ENCODE data around the gene ERBB2.
"Not testable (repeated sequence)": the region's sequence is repeated elsewhere in the genome, so short reads cannot be mapped to it uniquely, and the experiment has no call there.

ERBB2 gene

DNA sequence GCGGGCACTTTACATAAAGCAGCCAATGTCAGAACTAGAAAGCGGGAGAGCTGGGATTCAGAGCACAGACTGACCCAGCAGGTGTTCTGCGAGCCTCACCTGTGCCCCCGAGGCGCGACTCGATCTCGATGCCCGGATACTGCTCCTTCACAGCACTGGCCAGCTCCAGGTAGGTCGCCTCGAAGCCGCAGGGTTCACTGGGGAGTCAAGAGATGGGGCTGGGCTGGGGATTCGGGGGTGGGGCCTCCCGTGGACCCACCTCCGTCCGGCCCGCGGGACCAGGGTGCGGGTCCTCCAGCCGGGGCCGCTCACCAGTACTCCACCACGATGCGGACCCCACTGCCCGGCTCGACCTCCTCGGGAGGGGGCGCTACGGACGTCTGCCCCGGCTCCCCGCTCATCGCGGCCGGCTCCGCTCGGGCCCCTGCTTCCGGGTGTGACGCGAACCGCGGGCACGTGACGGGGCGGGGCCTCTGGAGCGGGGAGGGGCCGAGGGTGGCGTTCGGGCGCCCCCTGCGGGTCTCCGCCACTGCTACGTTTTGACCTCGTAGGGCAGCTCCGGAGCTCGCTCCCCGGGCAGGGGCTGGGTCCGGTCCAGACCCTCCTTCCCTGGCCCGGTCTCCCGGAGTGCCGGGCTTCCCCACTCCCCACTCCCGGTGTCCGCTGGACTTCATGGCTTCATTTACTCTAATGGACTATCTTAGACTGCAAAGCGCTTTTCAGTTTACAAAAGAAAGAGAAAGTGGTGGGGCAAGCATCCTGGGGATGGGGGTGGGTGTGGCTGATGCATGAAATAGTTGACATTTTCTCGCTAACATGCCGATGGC is 30.4 kb downstream of the ERBB2 start, which contains the start of gene MIEN1:
TSS of gene MIEN1 (minus strand) at position 438 of the 827 bp plus-strand sequence. CDS start at position 401, 37 bp downstream.
- peak; percentile 59 to 76 for DNase-seq

DNA sequence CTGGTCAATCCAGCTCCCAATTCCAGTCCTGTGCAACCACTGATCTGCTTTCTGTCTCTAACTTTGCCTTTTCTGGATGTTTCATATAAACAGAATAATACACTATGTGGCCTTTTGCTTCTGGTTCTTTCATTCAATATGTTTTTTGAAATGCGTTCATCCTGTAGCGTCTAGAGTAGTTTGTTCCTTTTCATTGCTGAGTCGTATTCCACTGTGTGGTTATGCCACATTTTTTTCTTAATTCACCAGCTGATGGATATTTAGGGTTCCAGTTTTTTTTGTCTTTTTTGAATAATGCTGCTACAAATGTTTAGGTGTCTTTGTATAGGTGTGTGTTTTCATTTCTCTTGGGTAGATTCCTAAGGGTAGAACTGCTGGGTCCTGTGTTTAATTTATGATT is 32.7 kb downstream of the ERBB2 start:
- DNase-seq: no peak

DNA sequence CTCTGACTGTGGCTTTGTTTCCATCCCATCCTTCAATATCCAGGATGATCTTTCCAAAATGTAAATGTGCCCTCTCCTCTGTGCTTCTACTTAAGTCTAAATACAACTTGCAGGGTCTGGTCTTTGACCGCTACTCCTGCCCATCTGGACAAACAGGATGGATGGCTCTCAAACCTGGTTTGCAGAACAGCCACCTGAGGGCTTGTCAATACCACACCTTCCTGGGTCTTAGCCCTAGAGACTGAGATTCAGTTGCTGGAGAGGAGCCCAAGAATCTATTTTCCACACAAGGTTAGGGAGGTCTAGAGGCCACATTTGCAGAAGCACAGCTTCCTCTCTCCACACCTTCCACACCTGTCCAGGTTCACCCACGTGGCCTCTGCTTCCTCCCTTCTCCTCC is 36.0 kb downstream of the ERBB2 start:
- no peak for DNase-seq

DNA sequence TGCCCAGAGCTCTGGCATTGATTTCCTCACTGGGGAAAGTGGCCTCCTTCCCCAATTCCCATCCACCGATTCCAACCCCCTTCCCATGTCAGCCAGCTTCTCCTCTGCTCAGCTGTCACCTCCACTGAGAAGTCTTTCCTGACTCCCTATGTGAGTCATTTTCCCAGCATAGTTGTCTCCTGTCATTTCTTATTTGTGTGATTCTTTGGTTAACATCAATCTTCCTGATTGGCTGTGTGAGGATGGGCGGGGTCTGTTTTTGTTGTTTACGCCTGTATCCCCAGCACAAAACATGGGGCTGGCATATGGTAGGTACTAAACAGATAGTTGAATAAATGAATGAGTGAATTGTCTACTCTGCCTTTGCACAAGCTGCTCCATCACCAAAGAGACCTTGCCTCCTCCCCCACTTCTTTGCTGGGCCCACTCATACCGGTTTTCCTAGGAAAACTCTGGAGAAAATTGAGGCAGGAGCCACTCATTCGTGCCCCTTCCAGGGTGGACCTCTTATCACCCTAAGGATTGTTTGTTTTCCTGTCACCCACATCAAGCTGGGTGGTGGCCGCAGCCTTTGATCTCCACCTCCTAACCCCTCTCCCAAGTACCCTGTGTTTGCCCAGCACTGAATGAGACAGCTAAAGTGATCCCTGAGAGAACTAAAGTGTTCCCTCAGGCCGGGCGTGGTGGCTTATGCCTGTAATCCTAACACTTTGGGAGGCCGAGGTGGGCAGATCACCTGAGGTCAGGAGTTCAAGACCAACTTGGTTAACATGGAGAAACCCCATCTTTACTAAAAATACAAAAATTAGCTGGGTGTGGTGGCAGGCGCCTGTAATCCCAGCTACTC is 36.7 kb downstream of the ERBB2 start:
- no peak for DNase-seq

DNA sequence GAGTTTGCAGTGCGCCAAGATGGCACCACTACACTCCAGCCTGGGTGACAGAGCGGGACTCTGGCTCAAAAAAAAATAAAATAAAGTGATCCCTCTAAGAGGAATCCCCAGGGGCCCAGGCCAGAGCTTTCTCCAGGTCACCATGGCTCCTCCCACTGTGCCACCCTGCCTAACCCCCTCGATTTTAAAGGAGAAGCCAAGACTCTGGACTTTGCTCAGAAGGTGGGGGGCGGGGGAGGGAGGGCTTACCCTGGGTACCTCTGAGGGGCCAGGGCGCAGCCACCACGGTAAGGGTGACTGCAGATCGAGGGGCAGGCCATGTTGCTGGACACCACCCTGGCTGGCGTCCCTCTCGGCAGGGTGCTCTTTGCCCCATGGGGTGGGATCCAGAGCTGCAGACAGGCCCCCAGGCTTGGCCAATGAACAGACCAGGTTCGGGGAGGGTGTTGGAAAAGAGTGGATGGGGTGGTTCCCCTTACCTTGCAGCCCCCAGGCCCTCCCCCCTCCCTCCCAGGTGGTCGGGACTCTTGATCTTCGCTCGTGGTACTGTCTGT is 37.4 kb downstream of the ERBB2 start:
- DNase-seq: no peak

DNA sequence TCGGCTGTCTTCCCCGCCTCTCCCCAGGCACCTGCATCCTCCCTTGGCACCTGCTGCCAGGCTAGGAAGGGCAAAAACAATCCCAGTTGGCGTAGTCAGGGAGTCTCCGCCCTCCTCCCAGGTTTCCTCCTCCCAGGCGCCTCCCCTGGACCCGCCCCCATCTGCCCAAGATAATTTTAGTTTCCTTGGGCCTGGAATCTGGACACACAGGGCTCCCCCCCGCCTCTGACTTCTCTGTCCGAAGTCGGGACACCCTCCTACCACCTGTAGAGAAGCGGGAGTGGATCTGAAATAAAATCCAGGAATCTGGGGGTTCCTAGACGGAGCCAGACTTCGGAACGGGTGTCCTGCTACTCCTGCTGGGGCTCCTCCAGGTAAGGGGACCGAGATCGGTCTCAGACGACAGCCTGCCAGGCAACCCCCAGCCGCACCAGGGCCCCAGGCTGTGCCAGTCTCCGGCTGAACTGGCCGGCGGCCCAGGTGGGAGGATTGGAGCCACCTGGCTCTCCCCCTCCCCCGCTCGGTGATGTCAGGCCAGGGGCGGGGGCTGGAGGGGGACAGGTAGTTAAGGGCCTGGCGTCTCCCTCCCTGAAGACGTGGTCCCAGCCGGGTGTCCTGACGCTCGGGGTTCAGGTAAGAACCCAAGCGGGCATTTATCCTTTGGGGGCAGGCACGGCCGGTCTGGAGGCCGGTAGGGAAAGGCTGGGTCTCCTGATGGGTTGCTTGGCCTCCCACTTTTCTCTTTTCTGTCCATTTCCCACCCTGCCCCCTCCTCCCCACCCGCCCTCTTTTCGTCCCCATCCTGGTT is 38.1 kb downstream of the ERBB2 start, which contains the start of gene GRB7:
TSS of gene GRB7 (plus strand) at position 179 of the 808 bp plus-strand sequence. CDS start 4,364 bp downstream, outside the sequence.
- no peak for DNase-seq

DNA sequence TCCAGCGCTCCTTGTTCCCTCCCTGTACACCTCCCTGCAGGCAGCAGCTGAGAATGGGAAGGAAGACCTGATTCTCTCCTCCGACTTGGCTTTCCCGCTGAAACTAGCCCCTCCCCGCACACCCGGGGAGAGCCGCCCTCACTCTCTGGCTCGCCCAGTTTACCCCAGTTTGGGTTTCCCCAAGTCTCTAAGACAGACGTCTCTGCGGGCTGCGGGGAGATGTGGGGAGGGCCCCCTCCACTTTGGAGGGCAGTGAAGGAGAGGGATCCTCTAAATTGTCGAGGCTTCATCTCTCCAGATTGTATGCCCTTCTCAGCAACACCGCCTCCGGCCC is 38.7 kb downstream of the ERBB2 start:
- DNase-seq: no peak

DNA sequence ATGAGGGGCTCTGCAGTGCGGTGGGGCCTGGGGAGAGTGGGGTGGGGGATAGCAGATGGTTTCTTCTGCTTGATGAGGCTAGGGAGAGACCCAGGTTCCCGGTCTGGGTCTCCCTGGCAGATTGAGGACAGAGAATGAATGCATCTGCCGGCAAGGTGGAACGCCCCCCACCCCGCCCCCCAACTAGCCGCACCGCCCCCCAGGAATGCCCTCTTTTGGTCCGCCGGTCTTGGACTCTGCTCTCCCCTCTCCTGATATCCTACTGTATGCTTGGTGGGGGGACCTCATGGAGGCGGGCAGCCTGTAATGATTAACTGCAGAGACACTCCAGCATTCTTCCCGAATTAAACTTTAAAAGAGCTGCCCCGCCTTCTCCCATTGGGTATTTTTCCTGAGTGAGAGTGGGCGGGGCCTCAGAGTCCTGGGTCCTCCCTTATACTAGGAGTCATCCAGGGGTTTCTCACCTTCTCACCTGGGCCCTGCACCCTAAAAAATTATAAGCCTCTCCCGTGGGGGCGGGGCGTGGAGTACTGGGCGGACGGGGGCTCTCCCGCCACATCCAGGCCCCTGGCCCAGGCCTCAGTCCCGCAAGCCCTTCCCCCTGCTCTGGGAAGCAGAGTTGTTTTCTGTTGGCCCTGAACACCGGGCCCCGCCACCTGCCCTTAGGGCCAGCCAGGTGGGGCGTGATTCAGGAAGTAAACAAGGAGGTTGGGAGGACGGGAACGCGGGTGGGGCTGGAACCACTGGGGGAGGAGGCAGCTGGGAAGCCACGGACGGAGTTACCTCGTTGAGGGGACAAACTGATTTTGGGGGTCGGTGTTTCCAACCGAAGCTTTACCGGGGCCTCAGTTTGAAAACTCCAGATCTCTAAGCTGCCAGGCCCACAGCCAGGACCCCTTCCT is 39.4 kb downstream of the ERBB2 start:
- DNase-seq: no peak

DNA sequence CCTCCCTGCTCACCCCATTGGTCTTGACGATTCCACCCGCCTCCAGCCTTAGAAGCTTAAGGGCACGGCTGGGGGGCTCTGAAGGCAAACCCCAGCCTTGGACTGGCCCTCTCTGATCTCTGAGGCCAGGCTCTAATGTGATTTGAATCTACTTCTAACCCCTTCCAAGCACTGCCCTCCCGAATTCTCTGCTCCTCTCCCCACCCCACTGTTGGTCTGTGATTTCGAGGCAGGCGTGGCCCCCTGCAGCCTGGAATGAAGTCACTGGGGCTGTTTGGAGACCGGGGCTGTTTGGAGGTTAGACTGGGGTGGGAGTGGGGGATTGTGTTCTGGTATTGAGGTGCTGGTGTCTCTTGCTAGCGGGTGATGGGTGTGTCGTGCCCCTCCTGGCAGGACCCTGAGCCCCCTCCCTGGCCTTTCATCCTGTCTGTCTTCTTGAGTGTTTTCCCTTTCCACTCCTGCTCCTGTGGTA is 40.1 kb downstream of the ERBB2 start:
- DNase-seq: no peak

DNA sequence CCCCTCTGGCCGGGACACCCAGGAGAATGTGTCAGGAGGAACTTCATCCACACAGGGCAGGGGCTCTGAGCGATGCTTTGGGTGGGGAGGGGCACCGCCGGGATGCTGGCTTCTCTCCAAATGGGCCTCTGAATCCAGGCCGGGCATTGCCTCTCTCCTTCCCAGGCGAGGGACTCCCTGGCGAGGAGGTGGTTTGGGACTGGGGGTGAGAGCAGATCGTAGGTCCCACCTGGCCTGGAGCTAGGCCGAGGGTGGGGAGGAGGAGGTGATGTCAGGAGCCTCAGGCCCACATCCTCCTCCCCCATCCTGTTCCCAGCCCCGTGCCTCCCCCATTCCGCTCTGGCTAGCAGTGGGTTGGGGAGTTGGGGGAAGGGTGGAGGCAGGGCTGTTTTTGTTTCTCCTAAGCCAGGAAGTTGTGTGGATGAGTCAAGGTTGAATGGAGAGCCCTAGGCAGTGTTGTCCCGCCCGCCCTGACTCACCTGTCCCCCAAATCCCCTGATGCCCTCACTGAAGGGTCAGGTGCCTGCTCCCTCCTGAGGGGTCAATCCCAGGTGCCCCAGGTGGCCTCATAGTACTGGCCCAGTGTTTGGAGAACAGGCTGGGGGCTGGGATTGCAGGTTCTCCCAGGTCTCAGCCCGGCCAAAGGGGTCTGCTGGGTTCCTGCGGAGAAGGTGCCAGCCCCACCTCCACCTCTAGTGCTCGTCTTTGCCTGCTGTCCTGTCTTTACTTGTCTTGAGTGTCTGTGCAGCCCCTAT is 40.7 kb downstream of the ERBB2 start:
- no peak for DNase-seq

DNA sequence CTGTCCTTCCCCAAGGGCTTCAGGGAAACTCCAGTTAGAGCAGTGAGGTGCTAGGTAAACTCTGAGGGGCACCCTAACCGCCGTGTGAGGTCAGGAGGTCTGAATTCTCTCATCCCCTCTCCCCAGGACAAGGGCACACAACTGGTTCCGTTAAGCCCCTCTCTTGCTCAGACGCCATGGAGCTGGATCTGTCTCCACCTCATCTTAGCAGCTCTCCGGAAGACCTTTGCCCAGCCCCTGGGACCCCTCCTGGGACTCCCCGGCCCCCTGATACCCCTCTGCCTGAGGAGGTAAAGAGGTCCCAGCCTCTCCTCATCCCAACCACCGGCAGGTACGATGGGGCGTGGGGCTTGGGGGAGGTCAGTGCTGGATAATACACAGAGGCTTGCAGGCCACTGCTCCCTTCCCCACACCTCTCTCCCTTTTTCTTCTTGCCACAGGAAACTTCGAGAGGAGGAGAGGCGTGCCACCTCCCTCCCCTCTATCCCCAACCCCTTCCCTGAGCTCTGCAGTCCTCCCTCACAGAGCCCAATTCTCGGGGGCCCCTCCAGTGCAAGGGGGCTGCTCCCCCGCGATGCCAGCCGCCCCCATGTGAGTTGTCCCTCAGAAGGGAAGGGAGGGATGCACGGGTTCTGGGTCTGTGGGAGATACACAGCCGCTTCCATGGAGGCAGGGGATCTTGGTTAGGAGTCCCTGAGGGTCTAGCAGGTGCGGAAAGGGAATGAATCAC is 42.4 kb downstream of the ERBB2 start:
- DNase-seq: no peak

DNA sequence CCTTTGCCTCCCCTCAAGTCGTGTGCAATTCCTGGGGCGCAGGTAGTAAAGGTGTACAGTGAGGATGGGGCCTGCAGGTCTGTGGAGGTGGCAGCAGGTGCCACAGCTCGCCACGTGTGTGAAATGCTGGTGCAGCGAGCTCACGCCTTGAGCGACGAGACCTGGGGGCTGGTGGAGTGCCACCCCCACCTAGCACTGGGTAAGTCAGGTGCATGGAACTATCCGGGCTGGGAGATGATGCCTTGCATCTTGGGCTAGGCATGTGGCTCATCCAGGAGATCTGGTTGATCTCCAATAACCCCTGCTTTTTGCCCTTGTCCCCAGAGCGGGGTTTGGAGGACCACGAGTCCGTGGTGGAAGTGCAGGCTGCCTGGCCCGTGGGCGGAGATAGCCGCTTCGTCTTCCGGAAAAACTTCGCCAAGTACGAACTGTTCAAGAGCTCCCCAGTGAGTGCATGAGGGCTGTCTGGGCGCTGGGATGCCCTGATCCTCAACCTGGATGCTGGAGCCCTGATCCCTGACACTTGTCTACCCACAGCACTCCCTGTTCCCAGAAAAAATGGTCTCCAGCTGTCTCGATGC is 43.1 kb downstream of the ERBB2 start:
- DNase-seq: no peak

DNA sequence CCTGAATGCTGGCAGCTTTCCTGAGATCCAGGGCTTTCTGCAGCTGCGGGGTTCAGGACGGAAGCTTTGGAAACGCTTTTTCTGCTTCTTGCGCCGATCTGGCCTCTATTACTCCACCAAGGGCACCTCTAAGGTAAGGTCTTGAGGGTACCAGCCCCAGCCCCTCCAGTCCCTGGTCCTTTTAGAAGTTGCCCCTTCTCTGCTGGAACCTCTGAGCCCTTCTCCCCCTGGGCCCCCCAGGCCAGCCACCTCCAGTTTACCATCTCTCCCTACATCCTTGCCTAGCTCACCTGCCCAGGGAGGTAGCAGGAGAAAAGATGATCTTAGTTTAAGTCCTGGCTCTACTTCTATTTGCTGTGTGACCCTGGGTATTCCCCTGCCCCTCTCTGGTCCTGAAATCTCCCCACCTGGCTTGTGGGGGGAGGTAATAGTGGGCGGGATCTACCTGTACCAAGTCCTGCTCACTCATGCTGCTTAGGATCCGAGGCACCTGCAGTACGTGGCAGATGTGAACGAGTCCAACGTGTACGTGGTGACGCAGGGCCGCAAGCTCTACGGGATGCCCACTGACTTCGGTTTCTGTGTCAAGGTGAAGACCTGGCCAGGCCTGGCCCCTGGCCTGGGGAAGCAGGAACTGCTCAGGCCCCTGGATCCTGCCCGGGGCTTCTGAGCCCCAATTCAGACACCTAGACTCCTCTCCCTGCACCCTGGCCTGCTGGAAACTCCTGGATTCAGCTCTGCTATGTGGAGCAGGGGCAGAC is 44.4 kb downstream of the ERBB2 start:
- DNase-seq: no peak

DNA sequence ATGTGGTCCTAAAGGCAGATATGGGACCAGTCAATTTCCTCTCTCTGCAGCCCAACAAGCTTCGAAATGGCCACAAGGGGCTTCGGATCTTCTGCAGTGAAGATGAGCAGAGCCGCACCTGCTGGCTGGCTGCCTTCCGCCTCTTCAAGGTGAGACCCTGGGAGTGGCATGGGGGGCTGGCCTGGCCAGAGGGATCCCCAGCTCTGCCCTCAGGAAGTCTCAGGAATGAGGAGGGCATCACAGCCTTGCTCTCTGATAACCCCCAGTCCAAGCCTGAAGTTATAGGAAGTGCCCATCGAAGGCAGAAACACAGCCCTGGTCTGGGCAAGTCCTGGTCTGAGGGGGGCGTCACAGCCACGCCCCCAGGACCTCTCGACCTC is 45.0 kb downstream of the ERBB2 start:
- DNase-seq: no peak

DNA sequence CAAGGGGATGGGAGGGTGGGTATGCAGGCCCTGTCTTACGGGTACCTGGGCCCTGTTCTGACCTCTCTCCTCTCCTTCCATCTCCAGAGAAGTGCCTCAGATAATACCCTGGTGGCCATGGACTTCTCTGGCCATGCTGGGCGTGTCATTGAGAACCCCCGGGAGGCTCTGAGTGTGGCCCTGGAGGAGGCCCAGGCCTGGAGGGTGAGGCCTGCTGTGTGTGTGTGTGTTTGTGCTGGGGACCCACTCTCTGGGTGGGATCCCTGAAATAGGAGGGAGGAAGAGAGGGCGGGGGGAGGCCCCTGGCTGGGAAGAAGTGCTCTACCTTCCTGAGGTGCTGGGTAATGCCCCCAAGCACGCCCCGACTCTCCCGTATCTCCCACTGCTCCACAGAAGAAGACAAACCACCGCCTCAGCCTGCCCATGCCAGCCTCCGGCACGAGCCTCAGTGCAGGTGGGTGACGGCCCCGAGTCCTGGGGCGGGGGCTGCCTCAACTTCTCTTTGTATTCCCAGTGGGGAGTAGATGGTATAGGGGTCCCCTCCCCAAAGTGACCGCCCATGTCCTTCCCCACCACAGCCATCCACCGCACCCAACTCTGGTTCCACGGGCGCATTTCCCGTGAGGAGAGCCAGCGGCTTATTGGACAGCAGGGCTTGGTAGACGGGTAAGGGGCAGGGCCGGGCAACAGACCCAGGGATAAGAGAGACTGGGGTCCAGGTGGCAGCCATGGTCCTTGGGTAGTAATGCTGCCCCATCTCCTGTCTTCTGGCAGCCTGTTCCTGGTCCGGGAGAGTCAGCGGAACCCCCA is 45.7 kb downstream of the ERBB2 start:
- no peak for DNase-seq

DNA sequence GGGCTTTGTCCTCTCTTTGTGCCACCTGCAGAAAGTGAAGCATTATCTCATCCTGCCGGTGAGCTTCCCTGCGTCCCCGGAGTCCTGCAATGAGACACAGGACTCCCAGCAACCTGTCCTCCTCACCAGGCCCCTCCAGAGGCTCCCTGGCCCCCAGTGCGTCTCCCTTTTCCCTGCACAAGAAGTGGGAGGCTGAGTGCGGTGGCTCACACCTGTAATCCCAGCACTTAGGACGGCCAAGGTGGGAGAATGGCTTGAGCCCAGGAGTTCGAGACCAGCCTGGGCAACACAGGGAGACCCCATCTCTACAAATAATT is 46.2 kb downstream of the ERBB2 start:
- no peak for DNase-seq

DNA sequence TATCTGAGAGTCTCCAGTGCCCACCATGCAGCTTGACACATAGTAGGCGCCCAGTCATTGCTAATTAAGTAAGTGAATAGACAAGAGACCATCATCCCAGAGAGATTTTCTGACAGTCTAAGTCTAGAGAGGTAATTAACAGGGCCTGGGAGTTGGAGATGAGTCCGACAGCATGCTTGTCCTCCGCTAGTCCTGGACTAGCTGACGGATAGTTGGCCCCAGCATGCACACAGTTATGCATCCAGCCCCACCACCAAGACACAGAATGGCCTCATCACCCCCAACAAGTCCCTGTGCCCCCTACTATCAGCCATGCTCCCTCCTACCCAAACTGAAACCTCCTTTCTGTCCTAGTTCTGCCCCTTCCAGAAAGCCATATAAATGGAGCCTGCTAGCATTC is 47.9 kb downstream of the ERBB2 start:
- DNase-seq: no peak

DNA sequence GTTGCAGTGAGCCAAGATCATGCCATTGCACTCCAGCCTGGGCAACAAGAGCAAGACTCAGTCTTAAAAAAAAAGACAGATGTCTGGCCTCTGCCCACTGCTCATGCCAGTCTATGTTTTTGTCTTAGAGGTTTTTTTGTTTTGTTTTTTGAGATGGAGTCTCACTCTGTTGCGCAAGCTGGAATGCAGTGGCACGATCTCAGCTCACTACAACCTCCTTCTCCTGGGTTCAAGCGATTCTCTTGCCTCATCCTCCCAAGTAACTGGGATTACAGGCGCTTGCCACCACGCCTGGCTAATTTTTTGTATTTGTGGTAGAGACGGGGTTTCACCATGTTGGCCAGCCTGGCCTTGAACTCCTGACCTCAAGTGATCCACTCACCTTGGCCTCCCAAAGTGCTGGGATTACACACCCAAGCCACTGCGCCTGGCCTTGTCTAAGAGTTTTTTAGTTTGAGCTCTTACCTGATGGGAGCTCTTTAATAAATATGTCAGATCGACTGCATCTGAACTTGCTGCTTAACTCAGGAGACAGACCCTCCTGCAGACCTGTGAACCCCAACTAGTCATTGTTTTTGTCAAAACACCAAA is 48.7 kb downstream of the ERBB2 start:
- DNase-seq: not testable (repeated sequence)
